ENCODE data around the gene ACVR2A. TPM values are rescaled to one million over a fixed set of nuclear protein-coding genes. Genes with fewer than 3 reads are reported as not detected.

ACVR2A gene
- total RNA-seq, 1 experiment from 2014 or later: 9.4 TPM

DNA sequence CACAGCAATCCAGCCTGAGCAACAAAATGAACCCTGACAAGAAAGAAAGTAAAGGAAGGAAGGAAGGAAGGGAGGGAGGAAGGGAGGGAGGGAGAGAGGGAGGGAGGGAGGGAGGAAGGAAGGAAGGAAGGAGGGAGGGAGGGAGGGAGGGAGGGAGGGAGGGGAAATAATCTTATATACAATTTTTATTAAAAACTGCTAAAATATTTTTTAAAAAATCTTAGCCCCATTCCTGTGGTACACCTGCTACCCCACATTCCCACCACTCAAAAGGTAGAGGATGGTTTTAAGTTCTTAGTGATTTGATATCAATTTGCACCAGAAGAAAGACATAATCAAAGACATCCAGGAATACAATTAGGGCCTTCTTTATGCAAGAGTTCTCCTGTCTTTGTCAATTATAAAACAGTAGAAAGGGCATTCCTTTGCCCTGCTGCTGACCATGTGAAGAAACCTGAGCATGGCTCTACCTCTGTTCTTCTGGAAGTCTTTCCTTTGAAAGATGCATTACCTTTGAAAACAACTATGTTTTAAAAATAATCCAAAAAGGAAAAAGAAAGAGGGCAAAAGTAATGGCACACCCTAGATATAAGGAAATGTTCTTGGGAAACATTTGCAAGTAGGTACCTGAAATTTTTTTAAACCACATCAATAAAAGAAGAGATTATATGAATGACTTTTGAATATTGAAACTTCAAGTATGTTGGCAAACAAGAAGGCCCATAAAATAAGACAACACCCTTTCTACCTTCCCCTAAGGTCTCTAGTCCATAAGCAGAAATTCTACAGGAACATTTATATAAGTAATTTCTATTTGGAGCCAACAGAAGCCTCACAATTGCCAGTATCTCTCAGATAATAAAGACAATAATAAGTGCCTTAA is 33.7 kb upstream of the ACVR2A start:
- ChIA-PET CTCF (no interaction called here), POLR2A (no interaction called here), RAD21 (ENCODE audit: low non-redundant PET in 1 of 2, low total read pairs in 2 of 2, uncharacterized antibody in 2 of 2, unreplicated experiment in 2 of 2) (no interaction called here)
- no peak overlapping the region for H3K4me3 ChIP-seq (replicated peaks in 1 of 2; ENCODE audit: low read depth in 1 of 2, low read length in 2 of 2)
- H3K27ac ChIP-seq (ENCODE audit: low read depth, low read length): no peak overlapping the region
- H3K4me2 ChIP-seq (ENCODE audit: low read length): no peak overlapping the region
- DNase-seq (ENCODE audit: low read depth, low spot score): no peak
- intact Hi-C loops (cut with micrococcal nuclease): no loop called here
- no peaks in the 10 kb centered on the region for H3K9me3 ChIP-seq (ENCODE audit: control insufficient read depth in 1 of 2, insufficient read depth in 1 of 2, low read depth in 1 of 2, low read length in 2 of 2)
- H2AFZ ChIP-seq (ENCODE audit: low read depth, low read length, poor library complexity, severe bottlenecking): no peak overlapping the region
- no peaks in the 10 kb centered on the region for H3K9me2 ChIP-seq (ENCODE audit: insufficient read depth)
- no peak overlapping the region for H3K9ac ChIP-seq (ENCODE audit: low read length)
- H4K20me1 ChIP-seq (ENCODE audit: insufficient read depth): no peaks in the 10 kb centered on the region
- H3K79me2 ChIP-seq (ENCODE audit: insufficient read depth, low read length): no peaks in the 10 kb centered on the region
- TF ChIP-seq EGR1 (IDR thresholded peaks at IDR 0.05; ENCODE audit: low read depth) (no peak), JUND (IDR thresholded peaks at IDR 0.05) (no peak), EZH2phosphoT487 (IDR thresholded peaks at IDR 0.05; ENCODE audit: borderline replicate concordance) (no peak), TCF7L2 (IDR thresholded peaks at IDR 0.05; ENCODE audit: borderline replicate concordance, extremely low read depth, insufficient read depth, insufficient read length) (no peak), EZH2 (IDR thresholded peaks at IDR 0.05) (no peak), POLR2AphosphoS5 (IDR thresholded peaks at IDR 0.05; ENCODE audit: low read depth, low read length) (no peak), POLR2A (IDR thresholded peaks at IDR 0.05; ENCODE audit: borderline replicate concordance, extremely low read depth, insufficient read depth, insufficient read length) (no peak)
- TF ChIP-seq, protein P1, sequence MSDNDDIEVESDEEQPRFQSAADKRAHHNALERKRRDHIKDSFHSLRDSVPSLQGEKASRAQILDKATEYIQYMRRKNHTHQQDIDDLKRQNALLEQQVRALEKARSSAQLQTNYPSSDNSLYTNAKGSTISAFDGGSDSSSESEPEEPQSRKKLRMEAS (IDR thresholded peaks at IDR 0.05): no peak
- H3K36me3 ChIP-seq (ENCODE audit: control insufficient read depth in 1 of 2, insufficient read depth in 2 of 2, low read length in 2 of 2): no peaks in the 10 kb centered on the region
- peaks cover 4 to 12% of the 10 kb centered on the region in 2 experiments; a peak in 3 of 4 replicates for H3K4me1 ChIP-seq (ENCODE audit: control insufficient read depth in 1 of 2, insufficient read depth in 2 of 2, low read length in 2 of 2)
- BruUV-seq (replicated peaks): no TSS peak
- ATAC-seq: no peak
- H3K27me3 ChIP-seq (ENCODE audit: insufficient read depth, low read length): no peaks in the 10 kb centered on the region

GRCh38 chr2:147818741-147819140 is 26.1 kb upstream of the ACVR2A start:
- ATAC-seq: no peak
- Histone ChIP-seq H3K4me1 (ENCODE audit: control insufficient read depth in 1 of 2, insufficient read depth in 2 of 2, low read length in 2 of 2) (no peaks in the 10 kb centered on the region), H3K4me2 (ENCODE audit: low read length) (no peak overlapping the region), H3K27ac (ENCODE audit: low read depth, low read length) (no peak overlapping the region), H3K9me3 (ENCODE audit: control insufficient read depth in 1 of 2, insufficient read depth in 1 of 2, low read depth in 1 of 2, low read length in 2 of 2) (no peaks in the 10 kb centered on the region), H2AFZ (ENCODE audit: low read depth, low read length, poor library complexity, severe bottlenecking) (no peak overlapping the region), H3K36me3 (ENCODE audit: control insufficient read depth in 1 of 2, insufficient read depth in 2 of 2, low read length in 2 of 2) (no peaks in the 10 kb centered on the region), H4K20me1 (ENCODE audit: insufficient read depth) (no peaks in the 10 kb centered on the region), H3K9ac (ENCODE audit: low read length) (no peak overlapping the region), H3K79me2 (ENCODE audit: insufficient read depth, low read length) (no peaks in the 10 kb centered on the region), H3K9me2 (ENCODE audit: insufficient read depth) (no peaks in the 10 kb centered on the region), H3K4me3 (replicated peaks in 1 of 2; ENCODE audit: low read depth in 1 of 2, low read length in 2 of 2) (no peak overlapping the region), H3K27me3 (ENCODE audit: insufficient read depth, low read length) (no peaks in the 10 kb centered on the region)
- no TSS peak for BruUV-seq (replicated peaks)
- RAD21 ChIA-PET (ENCODE audit: low non-redundant PET in 1 of 2, low total read pairs in 2 of 2, uncharacterized antibody in 2 of 2, unreplicated experiment in 2 of 2): no interaction called here
- CTCF ChIA-PET: no interaction called here
- intact Hi-C loops (cut with micrococcal nuclease): no loop called here
- no peak for DNase-seq (ENCODE audit: low read depth, low spot score)
- POLR2A ChIA-PET: no interaction called here
- TF ChIP-seq, protein P1 (IDR thresholded peaks at IDR 0.05): no peak
- no peak for TF ChIP-seq EZH2 (IDR thresholded peaks at IDR 0.05)
- TF ChIP-seq, protein P2, sequence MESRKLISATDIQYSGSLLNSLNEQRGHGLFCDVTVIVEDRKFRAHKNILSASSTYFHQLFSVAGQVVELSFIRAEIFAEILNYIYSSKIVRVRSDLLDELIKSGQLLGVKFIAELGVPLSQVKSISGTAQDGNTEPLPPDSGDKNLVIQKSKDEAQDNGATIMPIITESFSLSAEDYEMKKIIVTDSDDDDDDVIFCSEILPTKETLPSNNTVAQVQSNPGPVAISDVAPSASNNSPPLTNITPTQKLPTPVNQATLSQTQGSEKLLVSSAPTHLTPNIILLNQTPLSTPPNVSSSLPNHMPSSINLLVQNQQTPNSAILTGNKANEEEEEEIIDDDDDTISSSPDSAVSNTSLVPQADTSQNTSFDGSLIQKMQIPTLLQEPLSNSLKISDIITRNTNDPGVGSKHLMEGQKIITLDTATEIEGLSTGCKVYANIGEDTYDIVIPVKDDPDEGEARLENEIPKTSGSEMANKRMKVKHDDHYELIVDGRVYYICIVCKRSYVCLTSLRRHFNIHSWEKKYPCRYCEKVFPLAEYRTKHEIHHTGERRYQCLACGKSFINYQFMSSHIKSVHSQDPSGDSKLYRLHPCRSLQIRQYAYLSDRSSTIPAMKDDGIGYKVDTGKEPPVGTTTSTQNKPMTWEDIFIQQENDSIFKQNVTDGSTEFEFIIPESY (IDR thresholded peaks at IDR 0.05; ENCODE audit: extremely low read depth, insufficient replicate concordance, low read length): no peak
- no peak for TF ChIP-seq CEBPB (IDR thresholded peaks at IDR 0.05; ENCODE audit: low read depth)
- TF ChIP-seq POLR2A (IDR thresholded peaks at IDR 0.05; ENCODE audit: borderline replicate concordance, extremely low read depth, insufficient read depth, insufficient read length): no peak
- no peak for TF ChIP-seq CBX3 (IDR thresholded peaks at IDR 0.05; ENCODE audit: low read depth)
- no peak for TF ChIP-seq SRF (IDR thresholded peaks at IDR 0.05; ENCODE audit: low read depth)
- no peak for TF ChIP-seq EGR1 (IDR thresholded peaks at IDR 0.05; ENCODE audit: low read depth)
- TF ChIP-seq SP1 (IDR thresholded peaks at IDR 0.05; ENCODE audit: low read depth): no peak
- TF ChIP-seq, protein P3, sequence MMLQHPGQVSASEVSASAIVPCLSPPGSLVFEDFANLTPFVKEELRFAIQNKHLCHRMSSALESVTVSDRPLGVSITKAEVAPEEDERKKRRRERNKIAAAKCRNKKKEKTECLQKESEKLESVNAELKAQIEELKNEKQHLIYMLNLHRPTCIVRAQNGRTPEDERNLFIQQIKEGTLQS (IDR thresholded peaks at IDR 0.05): no peak
- no peak for TF ChIP-seq SIN3A (IDR thresholded peaks at IDR 0.05; ENCODE audit: low read depth)
- TF ChIP-seq ZNF274 (IDR thresholded peaks at IDR 0.05; ENCODE audit: low read depth, low read length): no peak
- no peak for TF ChIP-seq RAD21 (IDR thresholded peaks at IDR 0.05; ENCODE audit: low read depth)
- no peak for TF ChIP-seq YY1 (IDR thresholded peaks at IDR 0.05; ENCODE audit: extremely low read depth, insufficient replicate concordance, low read depth, low read length)
- TF ChIP-seq POLR2AphosphoS5 (IDR thresholded peaks at IDR 0.05; ENCODE audit: low read depth, low read length): no peak
- no peak for TF ChIP-seq FOSL1 (IDR thresholded peaks at IDR 0.05; ENCODE audit: low read depth)
